ENCODE data around the gene GPR39.
"Not testable (repeated sequence)": the region's sequence is repeated elsewhere in the genome, so short reads cannot be mapped to it uniquely, and the experiment has no call there.

GPR39 gene

GRCh38 chr2:132519566-132519965, 103.0 kb downstream of the GPR39 start:
- no peak overlapping the region for H3K27ac ChIP-seq (ENCODE audit: low read length)

GRCh38 chr2:132521341-132521740, 104.7 kb downstream of the GPR39 start:
- Histone ChIP-seq H3K9me2 (replicated peaks; ENCODE audit: insufficient read depth, low read length) (no peaks in the 10 kb centered on the region), H3K9me3 (replicated peaks; ENCODE audit: insufficient read depth, low read length) (no peaks in the 10 kb centered on the region), H4K20me1 (ENCODE audit: insufficient read depth, low read length) (no peaks in the 10 kb centered on the region), H3K27ac (ENCODE audit: low read length) (no peak overlapping the region), H3K9ac (ENCODE audit: low read length) (no peak overlapping the region), H3K36me3 (replicated peaks; ENCODE audit: insufficient read depth, low read length) (no peaks in the 10 kb centered on the region), H3K4me2 (ENCODE audit: low read depth, low read length) (no peak overlapping the region), H3K4me3 (ENCODE audit: low read length) (no peak overlapping the region), H3K79me2 (ENCODE audit: low read length) (no peaks in the 10 kb centered on the region), H3F3A (ENCODE audit: insufficient read depth, low read length) (no peaks in the 10 kb centered on the region), H2AFZ (ENCODE audit: low read length) (no peak overlapping the region), H3K27me3 (replicated peaks; ENCODE audit: insufficient read depth, low read length) (no peaks in the 10 kb centered on the region), H3K4me1 (ENCODE audit: low read length) (no peaks in the 10 kb centered on the region)
- no peak for DNase-seq
- no peak for TF ChIP-seq EZH2phosphoT487 (IDR thresholded peaks at IDR 0.05; ENCODE audit: low read length)
- no peak for TF ChIP-seq EZH2 (optimal IDR thresholded peaks at IDR 0.05; ENCODE audit: low read depth, low read length)
- TF ChIP-seq CTCF (IDR thresholded peaks at IDR 0.05; ENCODE audit: low read length) = no peak

More at GRCh38 chr2:132519566-132519965, 103.0 kb downstream of the GPR39 start:
- Histone ChIP-seq H3K4me3 (ENCODE audit: low read length) (no peak overlapping the region), H3K4me1 (ENCODE audit: low read length) (no peaks in the 10 kb centered on the region), H3K36me3 (replicated peaks; ENCODE audit: insufficient read depth, low read length) (no peaks in the 10 kb centered on the region), H3F3A (ENCODE audit: insufficient read depth, low read length) (no peaks in the 10 kb centered on the region), H3K9ac (ENCODE audit: low read length) (no peak overlapping the region), H3K79me2 (ENCODE audit: low read length) (no peaks in the 10 kb centered on the region), H3K4me2 (ENCODE audit: low read depth, low read length) (no peak overlapping the region), H2AFZ (ENCODE audit: low read length) (no peak overlapping the region), H3K9me2 (replicated peaks; ENCODE audit: insufficient read depth, low read length) (no peaks in the 10 kb centered on the region), H3K27me3 (replicated peaks; ENCODE audit: insufficient read depth, low read length) (no peaks in the 10 kb centered on the region), H4K20me1 (ENCODE audit: insufficient read depth, low read length) (no peaks in the 10 kb centered on the region), H3K9me3 (replicated peaks; ENCODE audit: insufficient read depth, low read length) (no peaks in the 10 kb centered on the region)
- no peak for DNase-seq
- TF ChIP-seq EZH2phosphoT487 (IDR thresholded peaks at IDR 0.05; ENCODE audit: low read length) (no peak), EZH2 (optimal IDR thresholded peaks at IDR 0.05; ENCODE audit: low read depth, low read length) (no peak), CTCF (IDR thresholded peaks at IDR 0.05; ENCODE audit: low read length) (no peak)

- TF ChIP-seq EZH2 (optimal IDR thresholded peaks at IDR 0.05; ENCODE audit: low read depth, low read length) = no peak
- no peaks in the 10 kb centered on the region for H3K27me3 ChIP-seq (replicated peaks; ENCODE audit: insufficient read depth, low read length)
- H3K79me2 ChIP-seq (ENCODE audit: low read length) = no peaks in the 10 kb centered on the region
- H2AFZ ChIP-seq (ENCODE audit: low read length) = no peak overlapping the region
- no peak overlapping the region for H3K4me3 ChIP-seq (ENCODE audit: low read length)
- DNase-seq = no peak
- no peaks in the 10 kb centered on the region for H4K20me1 ChIP-seq (ENCODE audit: insufficient read depth, low read length)
- H3K36me3 ChIP-seq (replicated peaks; ENCODE audit: insufficient read depth, low read length) = no peaks in the 10 kb centered on the region
- H3K27ac ChIP-seq (ENCODE audit: low read length) = no peak overlapping the region
- H3K9ac ChIP-seq (ENCODE audit: low read length) = no peak overlapping the region
- H3K9me2 ChIP-seq (replicated peaks; ENCODE audit: insufficient read depth, low read length) = no peaks in the 10 kb centered on the region
- no peaks in the 10 kb centered on the region for H3K4me1 ChIP-seq (ENCODE audit: low read length)
- H3F3A ChIP-seq (ENCODE audit: insufficient read depth, low read length) = no peaks in the 10 kb centered on the region
- H3K4me2 ChIP-seq (ENCODE audit: low read depth, low read length) = no peak overlapping the region
- H3K9me3 ChIP-seq (replicated peaks; ENCODE audit: insufficient read depth, low read length) = no peaks in the 10 kb centered on the region
Measured at GRCh38 chr2:132522901-132523300, 106.3 kb downstream of the GPR39 start.

- not testable (repeated sequence) for H3K36me3 ChIP-seq (replicated peaks; ENCODE audit: insufficient read depth, low read length); H4K20me1 ChIP-seq (ENCODE audit: insufficient read depth, low read length); H3K9ac ChIP-seq (ENCODE audit: low read length); H2AFZ ChIP-seq (ENCODE audit: low read length); DNase-seq; H3F3A ChIP-seq (ENCODE audit: insufficient read depth, low read length); H3K9me2 ChIP-seq (replicated peaks; ENCODE audit: insufficient read depth, low read length); H3K4me1 ChIP-seq (ENCODE audit: low read length); H3K4me2 ChIP-seq (ENCODE audit: low read depth, low read length); H3K27ac ChIP-seq (ENCODE audit: low read length); H3K4me3 ChIP-seq (ENCODE audit: low read length); H3K79me2 ChIP-seq (ENCODE audit: low read length); H3K9me3 ChIP-seq (replicated peaks; ENCODE audit: insufficient read depth, low read length); H3K27me3 ChIP-seq (replicated peaks; ENCODE audit: insufficient read depth, low read length)
Measured at GRCh38 chr2:132537061-132537460, 120.5 kb downstream of the GPR39 start.
